ENCODE measurements around the gene SLC12A6. TPM values are rescaled to one million over a fixed set of nuclear protein-coding genes. Genes with fewer than 3 reads are reported as not detected.

SLC12A6 gene
- total RNA-seq, 2 experiments from 2014 or later: 11.5 to 14.9 TPM

- no TSS peak for BruUV-seq (replicated peaks)
- H4K20me1 ChIP-seq (ENCODE audit: insufficient read depth, low read length): 0 out of 2 replicates have a peak, but pooled peaks cover 7% of the 10 kb centered on the region
- no peak overlapping the region for H3K4me2 ChIP-seq (ENCODE audit: low read length)
- ChIA-PET POLR2A (no interaction called here), CTCF (ENCODE audit: unreplicated experiment) (interaction anchor here (0.6 kb wide), 2 partner anchors 135 to 589 kb away, joined by 5 to 7 read pairs; no protein-coding TSS in a partner anchor)
- DNase-seq (ENCODE audit: low spot score): no peak
- H3K9me2 ChIP-seq (ENCODE audit: insufficient read depth, low read length): no peaks in the 10 kb centered on the region
- peaks cover 13% of the 10 kb centered on the region for H3K79me2 ChIP-seq (ENCODE audit: insufficient read depth, low read depth, low read length)
- H3K4me3 ChIP-seq (ENCODE audit: low read depth, low read length, poor library complexity, severe bottlenecking): no peak overlapping the region
- H3K4me1 ChIP-seq (ENCODE audit: insufficient read depth, low read length, poor library complexity, severe bottlenecking): peaks cover 18% of the 10 kb centered on the region
- H3K27ac ChIP-seq (ENCODE audit: low read depth, low read length, poor library complexity, severe bottlenecking): no peak overlapping the region
- H3K9me3 ChIP-seq (ENCODE audit: low read length): no peaks in the 10 kb centered on the region
- intact Hi-C loops (cut with micrococcal nuclease; ENCODE audit: unreplicated experiment): loop anchor here (10.0 kb wide), 2 partner anchors 149 to 329 kb away; partner anchors contain the start of genes AVEN and KATNBL1
- peaks cover 49% of the 10 kb centered on the region for H3K36me3 ChIP-seq (ENCODE audit: insufficient read depth, low read length)
- no peak overlapping the region for H2AFZ ChIP-seq (ENCODE audit: low read length)
- TF ChIP-seq EZH2phosphoT487 (IDR thresholded peaks at IDR 0.05; ENCODE audit: borderline replicate concordance, low read depth, low read length): no peak
- no peak for TF ChIP-seq CTCF (conservative IDR thresholded peaks at IDR 0.05; ENCODE audit: low read length)
Observed at GRCh38 chr15:34364041-34364440, 26.5 kb upstream of the SLC12A6 start.

- no peak for TF ChIP-seq CTCF (conservative IDR thresholded peaks at IDR 0.05; ENCODE audit: low read length)
- no peak for TF ChIP-seq EZH2phosphoT487 (IDR thresholded peaks at IDR 0.05; ENCODE audit: borderline replicate concordance, low read depth, low read length)
- Histone ChIP-seq H3K36me3 (ENCODE audit: insufficient read depth, low read length) (peaks cover 66% of the 10 kb centered on the region), H3K4me1 (ENCODE audit: insufficient read depth, low read length, poor library complexity, severe bottlenecking) (peaks cover 12% of the 10 kb centered on the region), H3K4me3 (ENCODE audit: low read depth, low read length, poor library complexity, severe bottlenecking) (no peak overlapping the region), H3K79me2 (ENCODE audit: insufficient read depth, low read depth, low read length) (peaks cover 13% of the 10 kb centered on the region), H2AFZ (ENCODE audit: low read length) (no peak overlapping the region), H3K9me2 (ENCODE audit: insufficient read depth, low read length) (no peaks in the 10 kb centered on the region), H3K27ac (ENCODE audit: low read depth, low read length, poor library complexity, severe bottlenecking) (no peak overlapping the region), H4K20me1 (ENCODE audit: insufficient read depth, low read length) (0 out of 2 replicates have a peak, but pooled peaks cover 7% of the 10 kb centered on the region), H3K4me2 (ENCODE audit: low read length) (no peak overlapping the region), H3K9me3 (ENCODE audit: low read length) (no peaks in the 10 kb centered on the region)
- no TSS peak for BruUV-seq (replicated peaks)
- intact Hi-C loops (cut with micrococcal nuclease; ENCODE audit: unreplicated experiment): loop anchor here (10.0 kb wide), 2 partner anchors 147 to 327 kb away; partner anchors contain the start of genes AVEN and KATNBL1
- ChIA-PET CTCF (ENCODE audit: unreplicated experiment) (no interaction called here), POLR2A (no interaction called here)
- no peak for DNase-seq (ENCODE audit: low spot score)
Observed at GRCh38 chr15:34362047-34362773, 24.6 kb upstream of the SLC12A6 start.

GRCh38 chr15:34361278-34361677, 23.7 kb upstream of the SLC12A6 start:
- H3K4me1 ChIP-seq (ENCODE audit: insufficient read depth, low read length, poor library complexity, severe bottlenecking): peaks cover 12% of the 10 kb centered on the region
- CTCF ChIA-PET (ENCODE audit: unreplicated experiment): no interaction called here
- DNase-seq (ENCODE audit: low spot score): no peak
- no peak overlapping the region for H3K4me3 ChIP-seq (ENCODE audit: low read depth, low read length, poor library complexity, severe bottlenecking)
- peaks cover 12% of the 10 kb centered on the region for H3K79me2 ChIP-seq (ENCODE audit: insufficient read depth, low read depth, low read length)
- TF ChIP-seq CTCF (conservative IDR thresholded peaks at IDR 0.05; ENCODE audit: low read length) (no peak), EZH2phosphoT487 (IDR thresholded peaks at IDR 0.05; ENCODE audit: borderline replicate concordance, low read depth, low read length) (no peak)
- POLR2A ChIA-PET: no interaction called here
- H3K9me2 ChIP-seq (ENCODE audit: insufficient read depth, low read length): no peaks in the 10 kb centered on the region
- intact Hi-C loops (cut with micrococcal nuclease; ENCODE audit: unreplicated experiment): loop anchor here (10.0 kb wide), 2 partner anchors 146 to 326 kb away; partner anchors contain the start of genes AVEN and KATNBL1
- 0 out of 2 replicates have a peak, but pooled peaks cover 7% of the 10 kb centered on the region for H4K20me1 ChIP-seq (ENCODE audit: insufficient read depth, low read length)
- no peak overlapping the region for H3K27ac ChIP-seq (ENCODE audit: low read depth, low read length, poor library complexity, severe bottlenecking)
- H3K4me2 ChIP-seq (ENCODE audit: low read length): no peak overlapping the region
- no peaks in the 10 kb centered on the region for H3K9me3 ChIP-seq (ENCODE audit: low read length)
- peaks cover 71% of the 10 kb centered on the region for H3K36me3 ChIP-seq (ENCODE audit: insufficient read depth, low read length)
- H2AFZ ChIP-seq (ENCODE audit: low read length): no peak overlapping the region
- BruUV-seq (replicated peaks): no TSS peak
